ENCODE measurements around the gene SNX32. TPM values are rescaled to one million over a fixed set of nuclear protein-coding genes. Genes with fewer than 3 reads are reported as not detected.
A peak's percentile ranks its signal among the peaks of the same experiment; 100 is the strongest.

SNX32 gene
- total RNA-seq, 2 experiments from 2014 or later: 0.33 to 0.61 TPM

- Mint-ChIP-seq H3K4me3 (peak overlapping the region; percentile 25), H3K27ac (no peak overlapping the region), H3K36me3 (ENCODE audit: low read depth) (peaks cover 50% of the 10 kb centered on the region), H3K27me3 (no peaks in the 10 kb centered on the region), H3K9me3 (no peaks in the 10 kb centered on the region), H3K4me1 (ENCODE audit: low read depth) (peaks cover 12% of the 10 kb centered on the region)
- Histone ChIP-seq H3K36me3 (ENCODE audit: insufficient read depth, low read length) (peaks cover 56% of the 10 kb centered on the region), H3K27me3 (ENCODE audit: control insufficient read depth in 1 of 2, insufficient read depth in 2 of 2, low read length in 2 of 2) (no peaks in the 10 kb centered on the region), H3K9me3 (ENCODE audit: control insufficient read depth in 1 of 2, insufficient read depth in 1 of 2, low read length in 2 of 2) (no peaks in the 10 kb centered on the region), H3K27ac (ENCODE audit: low read depth in 1 of 2, low read length in 2 of 2) (no peak overlapping the region), H3K4me3 (ENCODE audit: low read length) (no peak overlapping the region), H3K4me1 (ENCODE audit: insufficient read depth, low read length) (peaks cover 41% of the 10 kb centered on the region)
- TF ChIP-seq CTCF (IDR thresholded peaks at IDR 0.05): no peak
- DNase-seq (peak in 1 of 14 experiments; percentile 32), ATAC-seq (ENCODE audit: poor library complexity) (no peak)
- intact Hi-C loops (cut with DNase I, micrococcal nuclease): no loop called here
- ChIA-PET POLR2A (interaction anchor here (1.3 to 7.1 kb wide), 3 partner anchors 8 to 23 kb away, joined by 6 to 137 read pairs (median 6); partner anchors contain the start of genes CCDC85B, CFL1 and MUS81), CTCF (no interaction called here)
Measured at GRCh38 chr11:65867284-65868071, 33.7 kb downstream of the SNX32 start.

GRCh38 chr11:65868076-65868667 lies 34.4 kb downstream of the SNX32 start:
- intact Hi-C loops (cut with DNase I, micrococcal nuclease): no loop called here
- POLR2A ChIA-PET: interaction anchor here (0.8 to 7.1 kb wide), 3 partner anchors 9 to 369 kb away, joined by 3 to 137 read pairs (median 6); partner anchors contain the start of genes CCDC85B, CFL1, MALAT1 and MUS81
- ATAC-seq (ENCODE audit: poor library complexity): peak; percentile 87
- H3K9me3 ChIP-seq (ENCODE audit: control insufficient read depth in 1 of 2, insufficient read depth in 1 of 2, low read length in 2 of 2): no peaks in the 10 kb centered on the region
- TF ChIP-seq CTCF (IDR thresholded peaks at IDR 0.05): no peak
- H3K36me3 ChIP-seq (ENCODE audit: insufficient read depth, low read length): peaks cover 49% of the 10 kb centered on the region
- H3K27me3 Mint-ChIP-seq: no peaks in the 10 kb centered on the region
- H3K27ac Mint-ChIP-seq: peak overlapping the region; percentile 24
- no peaks in the 10 kb centered on the region for H3K27me3 ChIP-seq (ENCODE audit: control insufficient read depth in 1 of 2, insufficient read depth in 2 of 2, low read length in 2 of 2)
- CTCF ChIA-PET: interaction anchor here (1.2 to 1.8 kb wide), 2 partner anchors 8 to 23 kb away, joined by 3 to 14 read pairs; partner anchors contain the start of genes CCDC85B and MUS81
- peaks cover 43% of the 10 kb centered on the region for H3K36me3 Mint-ChIP-seq (ENCODE audit: low read depth)
- DNase-seq: peak in 5 of 14 experiments; percentile 34 to 58 (median 40)
- no peak overlapping the region for H3K4me3 ChIP-seq (ENCODE audit: low read length)
- peaks cover 38% of the 10 kb centered on the region for H3K4me1 ChIP-seq (ENCODE audit: insufficient read depth, low read length)
- no peaks in the 10 kb centered on the region for H3K9me3 Mint-ChIP-seq
- H3K4me3 Mint-ChIP-seq: peak overlapping the region; percentile 38
- no peak overlapping the region for H3K27ac ChIP-seq (ENCODE audit: low read depth in 1 of 2, low read length in 2 of 2)
- peaks cover 11% of the 10 kb centered on the region for H3K4me1 Mint-ChIP-seq (ENCODE audit: low read depth)

GRCh38 chr11:65868907-65869306 lies 35.1 kb downstream of the SNX32 start:
- H3K4me1 Mint-ChIP-seq (ENCODE audit: low read depth): peaks cover 16% of the 10 kb centered on the region
- ChIA-PET CTCF (interaction anchor here (1.0 to 1.8 kb wide), 3 partner anchors 9 to 22 kb away, joined by 3 to 14 read pairs (median 3); partner anchors contain the start of genes CCDC85B and MUS81), POLR2A (interaction anchor here (0.8 to 7.1 kb wide), 4 partner anchors 9 to 370 kb away, joined by 3 to 137 read pairs (median 4); partner anchors contain the start of genes CCDC85B, CFL1, FIBP and MALAT1)
- peaks cover 38% of the 10 kb centered on the region for H3K4me1 ChIP-seq (ENCODE audit: insufficient read depth, low read length)
- H3K36me3 Mint-ChIP-seq (ENCODE audit: low read depth): peaks cover 35% of the 10 kb centered on the region
- H3K27ac Mint-ChIP-seq: peak overlapping the region; percentile 24
- intact Hi-C loops (cut with DNase I, micrococcal nuclease): no loop called here
- no peak overlapping the region for H3K27ac ChIP-seq (ENCODE audit: low read depth in 1 of 2, low read length in 2 of 2)
- H3K9me3 ChIP-seq (ENCODE audit: control insufficient read depth in 1 of 2, insufficient read depth in 1 of 2, low read length in 2 of 2): no peaks in the 10 kb centered on the region
- DNase-seq (peak in 1 of 14 experiments; percentile 1), ATAC-seq (ENCODE audit: poor library complexity) (no peak)
- H3K27me3 Mint-ChIP-seq: no peaks in the 10 kb centered on the region
- no peak overlapping the region for H3K4me3 ChIP-seq (ENCODE audit: low read length)
- H3K4me3 Mint-ChIP-seq: no peak overlapping the region
- H3K36me3 ChIP-seq (ENCODE audit: insufficient read depth, low read length): peaks cover 42% of the 10 kb centered on the region
- H3K9me3 Mint-ChIP-seq: no peaks in the 10 kb centered on the region
- no peaks in the 10 kb centered on the region for H3K27me3 ChIP-seq (ENCODE audit: control insufficient read depth in 1 of 2, insufficient read depth in 2 of 2, low read length in 2 of 2)
- TF ChIP-seq CTCF (IDR thresholded peaks at IDR 0.05): no peak

Measured in CD4-positive, alpha-beta T cell (primary cell).